Neural progenitor cell (in vitro differentiated cells): ENCODE data around the gene TMEM82.

Experiments used
- EZH2 ChIP-seq: fragments of 200-600 bp; sonication (generic); IDR thresholded peaks from 2 replicates; pipeline ENCODE4 v1.6.1; 2017; ENCODE audit warnings: antibody characterized with exemption, mild to moderate bottlenecking, moderate library complexity
- TF ChIP-seq, protein P1 (sequence below): fragments of 200-600 bp; sonication (generic); IDR thresholded peaks from 2 replicates; pipeline ENCODE4 v1.5.1; 2017; ENCODE audit warnings: antibody characterized with exemption, mild to moderate bottlenecking

GRCh38 chr1:15731735-15732685, 10.3 kb upstream of the TMEM82 start:
- TF ChIP-seq, protein P1, sequence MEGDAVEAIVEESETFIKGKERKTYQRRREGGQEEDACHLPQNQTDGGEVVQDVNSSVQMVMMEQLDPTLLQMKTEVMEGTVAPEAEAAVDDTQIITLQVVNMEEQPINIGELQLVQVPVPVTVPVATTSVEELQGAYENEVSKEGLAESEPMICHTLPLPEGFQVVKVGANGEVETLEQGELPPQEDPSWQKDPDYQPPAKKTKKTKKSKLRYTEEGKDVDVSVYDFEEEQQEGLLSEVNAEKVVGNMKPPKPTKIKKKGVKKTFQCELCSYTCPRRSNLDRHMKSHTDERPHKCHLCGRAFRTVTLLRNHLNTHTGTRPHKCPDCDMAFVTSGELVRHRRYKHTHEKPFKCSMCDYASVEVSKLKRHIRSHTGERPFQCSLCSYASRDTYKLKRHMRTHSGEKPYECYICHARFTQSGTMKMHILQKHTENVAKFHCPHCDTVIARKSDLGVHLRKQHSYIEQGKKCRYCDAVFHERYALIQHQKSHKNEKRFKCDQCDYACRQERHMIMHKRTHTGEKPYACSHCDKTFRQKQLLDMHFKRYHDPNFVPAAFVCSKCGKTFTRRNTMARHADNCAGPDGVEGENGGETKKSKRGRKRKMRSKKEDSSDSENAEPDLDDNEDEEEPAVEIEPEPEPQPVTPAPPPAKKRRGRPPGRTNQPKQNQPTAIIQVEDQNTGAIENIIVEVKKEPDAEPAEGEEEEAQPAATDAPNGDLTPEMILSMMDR = no peak
- no peak for TF ChIP-seq EZH2
